Measurements from ENCODE around the gene SP6.

DNA sequence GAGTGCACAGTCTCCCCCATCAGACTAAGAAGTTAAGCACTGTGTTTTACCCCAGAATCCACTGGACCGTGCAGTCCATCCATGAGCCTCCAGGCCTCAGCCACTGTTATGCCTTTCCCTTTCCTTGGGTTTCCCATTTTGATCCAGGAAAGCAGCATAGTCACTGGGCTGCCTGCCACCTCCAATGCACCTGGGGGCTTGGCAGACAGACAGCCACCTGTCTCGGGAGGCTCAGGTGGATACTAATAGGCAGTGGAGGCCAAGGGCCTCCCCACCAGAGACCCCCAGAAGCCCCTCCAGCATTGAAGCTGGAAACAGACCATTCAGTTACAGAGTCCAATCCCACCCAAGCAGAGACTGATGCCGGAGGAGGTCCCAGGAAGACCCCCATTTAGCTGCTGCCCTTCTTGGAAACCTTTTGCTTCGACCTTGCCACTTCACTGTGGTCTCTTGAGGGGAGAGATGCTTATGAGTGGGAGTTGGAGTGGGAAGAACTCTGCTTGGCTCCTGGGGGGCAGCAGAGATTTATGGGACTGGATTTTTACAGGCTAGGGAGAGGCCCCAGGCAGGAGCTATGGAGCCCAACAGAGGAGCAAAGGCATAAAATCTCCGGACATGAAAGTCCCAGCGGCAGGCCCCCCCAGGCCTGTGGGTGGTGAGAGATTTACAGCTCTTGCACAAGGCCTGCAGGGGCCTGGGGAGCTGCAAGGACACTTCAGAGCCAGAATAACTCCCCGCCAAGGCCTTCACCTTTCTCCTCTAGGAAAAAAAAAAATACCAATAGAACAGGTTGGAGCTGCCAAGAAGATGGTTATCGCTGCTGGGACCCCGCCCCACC, 32.8 kb upstream of the SP6 start:
- TF ChIP-seq, protein P1, sequence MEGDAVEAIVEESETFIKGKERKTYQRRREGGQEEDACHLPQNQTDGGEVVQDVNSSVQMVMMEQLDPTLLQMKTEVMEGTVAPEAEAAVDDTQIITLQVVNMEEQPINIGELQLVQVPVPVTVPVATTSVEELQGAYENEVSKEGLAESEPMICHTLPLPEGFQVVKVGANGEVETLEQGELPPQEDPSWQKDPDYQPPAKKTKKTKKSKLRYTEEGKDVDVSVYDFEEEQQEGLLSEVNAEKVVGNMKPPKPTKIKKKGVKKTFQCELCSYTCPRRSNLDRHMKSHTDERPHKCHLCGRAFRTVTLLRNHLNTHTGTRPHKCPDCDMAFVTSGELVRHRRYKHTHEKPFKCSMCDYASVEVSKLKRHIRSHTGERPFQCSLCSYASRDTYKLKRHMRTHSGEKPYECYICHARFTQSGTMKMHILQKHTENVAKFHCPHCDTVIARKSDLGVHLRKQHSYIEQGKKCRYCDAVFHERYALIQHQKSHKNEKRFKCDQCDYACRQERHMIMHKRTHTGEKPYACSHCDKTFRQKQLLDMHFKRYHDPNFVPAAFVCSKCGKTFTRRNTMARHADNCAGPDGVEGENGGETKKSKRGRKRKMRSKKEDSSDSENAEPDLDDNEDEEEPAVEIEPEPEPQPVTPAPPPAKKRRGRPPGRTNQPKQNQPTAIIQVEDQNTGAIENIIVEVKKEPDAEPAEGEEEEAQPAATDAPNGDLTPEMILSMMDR (IDR thresholded peaks at IDR 0.05; ENCODE audit: low read depth, low read length): no peak
- TF ChIP-seq EZH2phosphoT487 (IDR thresholded peaks at IDR 0.05; ENCODE audit: low read depth): no peak

Data from OCI-LY3 (cell line).